ENCODE results near the gene MEFV.
A peak's percentile ranks its signal among the peaks of the same experiment; 100 is the strongest.
"Not testable (repeated sequence)": the region's sequence is repeated elsewhere in the genome, so short reads cannot be mapped to it uniquely, and the experiment has no call there.

The MEFV gene

DNA sequence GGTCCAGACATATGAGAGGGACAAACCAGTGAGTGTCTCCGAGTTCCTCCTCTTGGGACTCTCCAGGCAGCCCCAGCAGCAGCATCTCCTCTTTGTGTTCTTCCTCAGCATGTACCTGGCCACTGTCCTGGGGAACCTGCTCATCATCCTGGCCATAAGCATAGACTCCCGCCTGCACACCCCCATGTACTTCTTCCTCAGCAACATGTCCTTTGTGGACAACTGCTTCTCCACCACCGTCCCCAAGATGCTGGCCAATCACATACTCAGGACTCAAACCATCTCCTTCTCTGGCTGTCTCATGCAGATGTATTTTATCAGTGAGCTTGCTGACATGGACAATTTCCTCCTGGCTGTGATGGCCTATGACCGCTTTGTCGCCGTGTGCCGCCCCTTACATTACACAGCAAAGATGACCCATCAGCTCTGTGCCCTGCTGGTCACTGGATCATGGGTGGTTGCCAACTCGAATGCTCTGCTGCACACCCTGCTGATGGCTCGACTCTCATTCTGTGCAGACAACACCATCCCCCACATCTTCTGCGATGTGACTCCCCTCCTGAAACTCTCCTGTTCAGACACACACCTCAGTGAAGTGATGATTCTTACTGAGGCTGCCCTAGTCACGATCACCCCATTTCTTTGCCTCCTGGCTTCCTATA lies 40.7 kb downstream of the MEFV start:
- no peak for DNase-seq

DNA sequence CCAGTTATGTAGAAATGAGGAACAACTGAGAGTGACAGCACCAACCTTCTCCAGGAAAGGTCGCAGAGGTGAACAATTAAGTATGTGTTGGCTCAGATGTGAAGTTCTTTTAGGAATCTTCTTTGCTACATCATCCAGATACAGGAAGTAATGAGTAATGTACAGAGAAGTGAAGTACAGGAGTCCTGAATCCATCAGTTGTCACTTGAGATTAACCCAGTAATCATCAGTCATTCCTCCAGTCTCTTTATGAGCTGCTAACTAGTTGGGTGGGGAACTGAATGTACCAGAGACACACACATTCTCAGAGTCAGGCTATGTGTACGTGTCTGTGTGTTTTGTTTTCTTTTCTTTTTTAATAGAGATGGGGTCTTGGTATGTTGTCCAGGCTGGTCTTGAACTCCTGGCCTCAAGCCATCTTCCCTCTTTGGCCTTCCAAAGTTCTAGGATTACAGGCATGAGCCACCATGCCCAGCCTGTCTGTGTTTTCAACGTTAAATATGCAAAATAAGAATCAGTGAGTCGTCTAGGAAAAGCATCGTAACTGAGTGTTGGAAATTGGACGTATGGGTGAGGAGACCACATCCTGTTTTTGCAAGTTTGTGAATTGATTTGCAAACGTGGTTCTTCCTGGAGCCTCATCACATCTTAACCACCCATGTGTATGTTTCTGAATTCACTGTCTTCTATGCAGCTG lies 41.4 kb downstream of the MEFV start:
- DNase-seq: peak in 1 of 2 donors; percentile 19

DNA sequence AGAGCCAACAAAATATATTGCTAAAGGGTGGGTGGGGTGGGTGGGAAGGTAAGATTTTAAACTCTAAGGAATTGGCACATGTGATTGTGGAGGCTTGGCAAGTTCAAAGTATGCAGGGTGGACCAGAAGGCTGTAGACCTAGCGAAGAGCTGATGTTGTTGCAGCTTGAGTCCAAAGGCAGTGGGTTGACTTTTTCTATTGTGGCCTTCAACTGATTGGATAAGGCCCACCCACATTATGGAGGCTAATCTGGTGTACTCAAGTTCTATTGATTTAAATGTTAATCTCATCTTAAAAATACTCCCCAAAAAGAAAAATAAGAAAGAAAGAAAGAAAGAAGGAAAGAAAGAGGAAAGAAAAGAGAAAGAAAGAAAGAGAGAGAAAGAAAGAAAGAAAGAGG lies 43.9 kb downstream of the MEFV start:
- DNase-seq: no peak

DNA sequence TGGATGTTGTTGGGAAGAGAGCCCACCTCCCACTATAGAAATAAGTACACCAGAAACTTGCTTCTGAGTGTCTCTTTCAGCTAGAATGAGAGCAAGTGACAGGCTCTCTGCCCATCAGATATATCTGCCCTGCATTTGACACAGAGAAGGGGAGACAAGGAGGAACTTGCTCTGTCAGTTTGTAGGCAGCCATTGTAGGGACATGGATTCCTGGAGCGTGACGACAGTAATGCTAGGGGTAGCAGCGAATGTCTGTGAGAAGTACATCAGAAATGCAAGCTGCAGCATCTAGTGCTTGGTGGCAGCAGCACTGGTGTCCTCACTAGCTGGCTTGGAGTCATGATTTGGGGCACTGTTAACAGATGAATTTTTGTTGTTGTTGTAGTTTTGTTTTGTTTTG lies 44.4 kb downstream of the MEFV start:
- no peak for DNase-seq

DNA sequence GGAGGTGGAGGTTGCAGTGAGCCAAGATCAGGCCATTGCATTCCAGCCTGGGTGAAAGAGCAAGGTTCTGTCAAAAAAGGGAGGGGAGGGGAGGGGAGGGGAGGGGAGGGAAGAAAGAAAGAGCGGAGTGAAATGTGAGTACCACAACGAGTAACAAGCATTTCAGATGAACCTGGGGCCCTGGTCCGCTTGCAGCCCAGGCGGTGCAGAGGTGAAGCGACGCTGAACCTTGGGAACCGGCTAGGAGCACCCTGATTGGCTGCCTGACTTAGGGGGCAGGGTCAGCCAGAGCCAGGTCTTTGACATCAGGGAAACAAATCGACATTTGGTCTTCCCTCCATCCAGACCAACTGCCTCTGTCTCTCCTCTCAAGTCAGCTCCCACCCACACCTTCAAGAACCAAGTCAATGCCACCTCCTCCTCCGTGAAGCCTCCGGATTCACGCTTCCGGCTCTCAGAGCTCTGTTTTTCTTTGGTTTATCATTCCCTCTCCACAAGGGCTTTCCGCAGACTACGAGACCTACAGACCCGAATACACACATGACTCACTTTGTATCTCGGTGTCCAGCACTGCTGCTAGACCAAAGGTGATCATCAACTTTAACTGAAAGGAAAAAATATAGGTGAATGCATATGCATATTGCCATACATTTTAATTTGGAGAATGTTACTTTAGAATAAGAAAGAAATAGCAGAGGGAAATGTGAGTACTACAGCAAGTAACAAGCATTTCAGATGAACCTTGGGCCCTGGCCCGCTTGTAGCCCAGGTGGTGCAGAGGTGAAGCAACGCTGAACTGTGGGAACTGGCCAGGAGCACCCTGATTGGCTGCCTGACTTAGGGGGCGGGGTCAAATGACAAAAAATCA lies 49.1 kb downstream of the MEFV start:
- no peak for DNase-seq

DNA sequence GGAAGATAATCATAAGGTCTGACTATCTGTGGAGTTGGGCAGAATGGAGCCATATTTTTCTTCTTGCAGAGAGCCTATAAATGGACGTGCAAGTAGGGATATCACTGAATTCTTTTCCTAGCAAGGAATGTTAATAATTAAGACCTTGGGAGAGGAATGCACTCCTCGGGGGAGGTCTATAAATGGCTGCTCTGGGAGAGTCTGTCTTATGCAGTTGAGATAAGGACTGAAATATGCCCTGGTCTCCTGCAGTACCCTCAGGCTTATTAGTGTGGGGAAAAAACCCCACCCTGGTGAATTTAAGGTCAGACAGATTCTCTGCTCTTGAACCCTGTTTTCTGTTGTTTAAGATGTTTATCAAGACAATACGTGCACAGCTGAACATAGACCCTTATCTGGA lies 50.5 kb downstream of the MEFV start:
- not testable (repeated sequence) for DNase-seq

DNA sequence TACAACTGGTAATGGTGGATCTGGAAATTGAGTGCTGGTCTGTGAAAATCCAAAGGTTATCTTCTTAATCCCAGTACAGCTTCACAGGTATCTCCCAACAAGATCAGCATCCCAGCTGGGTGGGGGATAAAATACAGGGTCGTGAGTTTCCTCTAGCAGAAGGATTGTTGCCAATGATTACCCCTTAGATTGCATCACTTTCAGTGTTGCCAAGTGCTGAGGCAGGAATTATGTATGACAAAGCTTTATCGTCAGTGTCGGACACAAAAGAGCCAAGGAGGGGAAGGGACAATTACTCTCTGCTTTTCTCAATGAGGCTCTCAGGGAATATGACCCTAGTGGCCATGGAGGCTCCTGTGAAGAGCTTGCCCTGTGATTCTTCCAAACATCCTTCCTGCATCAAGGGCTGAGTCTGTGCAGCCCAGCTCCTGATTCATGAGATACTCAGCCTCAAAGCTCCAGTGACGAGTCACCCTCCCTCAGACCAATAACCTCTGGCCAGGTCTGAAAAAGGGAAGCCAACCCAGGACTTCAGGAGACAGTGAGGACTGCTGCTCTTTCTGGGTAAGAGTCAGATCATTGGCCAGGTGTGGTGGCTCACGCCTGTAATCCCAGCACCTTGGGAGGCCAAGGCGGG lies 53.4 kb downstream of the MEFV start:
- DNase-seq: no peak

DNA sequence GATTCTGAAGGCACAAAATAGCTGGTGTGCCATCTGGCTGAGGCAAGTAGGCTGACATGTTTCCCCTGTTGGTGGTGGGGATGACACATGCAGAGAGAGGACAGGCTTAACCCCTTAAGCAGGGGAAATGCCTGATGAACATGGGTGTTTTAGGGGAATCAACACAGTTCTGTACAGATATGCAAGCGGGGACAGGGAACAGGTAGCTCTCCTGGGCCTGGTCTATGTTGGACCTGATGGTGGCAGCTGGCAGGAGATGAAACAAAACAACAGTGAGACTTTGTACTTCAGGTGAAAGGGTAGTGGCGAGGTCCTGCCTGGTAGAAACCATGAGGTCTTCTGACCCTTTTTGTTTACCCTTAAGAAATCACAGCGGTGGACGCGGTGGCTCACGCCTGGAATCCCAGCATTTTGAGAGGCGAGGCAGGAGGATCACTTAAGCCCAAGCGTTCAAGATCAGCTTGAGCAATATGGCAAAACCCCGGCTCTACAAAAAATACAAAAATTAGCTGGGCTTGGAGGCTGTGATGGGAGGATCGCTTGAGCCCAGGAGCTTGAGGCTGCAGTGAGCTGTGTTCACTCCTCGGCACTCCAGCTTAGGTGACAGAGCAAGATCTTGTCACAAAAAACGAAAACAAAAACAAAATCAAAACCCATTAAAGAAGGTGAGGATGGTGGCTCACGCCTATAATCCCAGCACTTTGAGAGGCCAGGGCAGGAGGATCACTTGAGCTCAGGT lies 57.9 kb downstream of the MEFV start:
- DNase-seq: no peak

DNA sequence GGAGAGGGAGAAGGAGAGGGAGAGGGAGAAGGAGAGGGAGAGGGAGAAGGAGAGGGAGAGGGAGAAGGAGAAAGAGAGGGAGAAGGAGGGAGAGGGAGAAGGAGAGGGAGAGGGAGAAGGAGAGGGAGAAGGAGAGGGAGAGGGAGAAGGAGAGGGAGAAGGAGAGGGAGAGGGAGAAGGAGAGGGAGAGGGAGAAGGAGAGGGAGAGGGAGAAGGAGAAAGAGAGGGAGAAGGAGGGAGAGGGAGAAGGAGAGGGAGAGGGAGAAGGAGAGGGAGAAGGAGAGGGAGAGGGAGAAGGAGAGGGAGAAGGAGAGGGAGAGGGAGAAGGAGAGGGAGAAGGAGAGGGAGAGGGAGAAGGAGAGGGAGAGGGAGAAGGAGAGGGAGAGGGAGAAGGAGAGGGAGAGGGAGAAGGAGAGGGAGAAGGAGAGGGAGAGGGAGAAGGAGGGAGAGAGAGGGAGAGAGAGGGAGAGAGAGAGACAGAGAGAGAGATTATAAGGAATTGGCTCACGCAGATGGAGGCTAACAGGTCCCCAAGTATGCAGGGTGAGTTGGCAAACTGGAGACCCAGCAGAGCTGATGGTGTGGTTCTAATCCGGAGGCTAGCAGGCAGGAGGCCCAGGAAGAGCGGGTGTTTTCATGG lies 58.6 kb downstream of the MEFV start:
- not testable (repeated sequence) for DNase-seq

DNA sequence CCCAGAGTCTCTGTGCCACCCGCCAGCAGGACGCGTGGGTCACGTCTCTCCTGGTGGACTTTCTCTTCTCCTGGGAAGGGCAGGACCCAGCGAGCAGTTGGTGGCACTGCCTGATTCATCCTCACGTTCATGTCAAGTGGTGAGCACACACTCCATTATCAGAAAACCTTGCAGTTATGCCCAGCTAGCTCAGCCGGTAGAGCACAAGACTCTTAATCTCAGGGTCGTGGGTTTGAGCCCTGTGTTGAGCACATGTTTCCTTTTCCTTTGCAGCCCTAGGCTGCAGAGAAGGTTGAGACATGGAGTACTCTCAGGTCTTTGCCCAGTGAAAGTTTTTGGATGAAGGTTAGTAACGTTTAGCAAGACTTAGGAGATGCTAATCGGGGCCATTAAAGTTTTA lies 60.5 kb downstream of the MEFV start:
- no peak for DNase-seq

DNA sequence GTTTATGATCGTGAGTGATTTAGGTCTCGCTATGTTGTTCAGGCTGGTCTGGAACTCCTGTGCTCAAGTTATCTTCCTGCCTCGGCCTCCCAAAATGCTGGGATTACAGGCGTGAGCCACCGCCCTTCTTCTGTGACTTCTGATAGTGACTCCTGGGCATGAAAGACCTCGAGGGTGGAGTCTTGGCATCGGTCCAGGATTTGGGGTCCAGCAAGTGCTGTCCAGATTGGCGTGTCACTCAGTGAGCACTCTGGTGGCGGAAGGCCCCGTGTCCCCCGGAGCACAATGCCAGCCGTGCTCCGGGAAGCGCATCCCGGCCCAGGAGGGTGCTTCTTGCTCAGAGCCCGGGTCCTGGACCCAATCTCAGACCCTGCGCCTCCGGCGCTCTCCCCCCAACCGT lies 61.6 kb downstream of the MEFV start:
- no peak for DNase-seq

DNA sequence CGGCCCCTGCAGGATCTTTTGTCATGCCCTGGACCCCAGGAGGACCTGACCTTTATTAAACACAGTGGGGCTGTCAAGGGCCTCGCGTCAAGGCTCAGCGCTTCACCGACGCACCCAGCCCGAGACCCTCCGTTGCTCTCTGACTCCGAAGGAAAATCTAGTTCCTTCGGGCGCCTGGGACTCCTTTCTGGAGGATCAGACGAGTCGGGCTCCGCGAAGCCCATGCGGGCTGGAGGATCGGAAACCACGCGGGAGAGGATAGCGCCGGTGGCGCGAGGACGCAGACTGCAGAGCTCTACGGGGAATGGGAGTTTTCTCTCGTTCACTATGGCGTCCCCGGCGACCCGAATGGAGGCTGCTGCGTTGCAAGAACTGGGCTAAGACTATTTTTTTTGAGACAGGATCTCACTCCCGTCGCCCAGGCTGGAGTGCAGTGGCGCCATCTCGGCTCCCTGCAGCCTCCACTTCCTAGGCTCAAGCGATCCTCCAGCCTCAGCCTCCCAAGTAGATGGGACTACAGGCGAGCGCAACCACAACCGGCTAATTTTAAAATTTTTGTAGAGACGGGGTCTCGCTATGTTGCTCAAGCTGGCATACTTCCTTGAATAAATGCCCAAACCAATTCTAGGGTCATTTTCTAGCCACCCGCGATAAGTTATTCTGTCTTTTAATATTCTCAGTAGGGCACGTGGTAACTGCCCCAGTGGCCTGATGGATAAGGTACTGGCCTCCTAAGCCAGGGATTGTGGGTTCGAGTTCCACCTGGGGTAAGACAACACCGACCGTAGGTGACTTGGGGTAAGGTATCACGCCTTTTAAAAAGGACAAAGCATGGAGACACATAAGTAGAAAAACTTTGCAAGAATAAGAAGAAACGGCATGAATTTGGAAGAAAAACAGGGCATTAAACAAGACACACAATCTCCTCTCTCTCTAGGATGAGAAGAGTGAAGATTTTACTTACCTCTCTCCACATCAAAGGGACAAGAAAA lies 62.9 kb downstream of the MEFV start:
- DNase-seq: no peak

DNA sequence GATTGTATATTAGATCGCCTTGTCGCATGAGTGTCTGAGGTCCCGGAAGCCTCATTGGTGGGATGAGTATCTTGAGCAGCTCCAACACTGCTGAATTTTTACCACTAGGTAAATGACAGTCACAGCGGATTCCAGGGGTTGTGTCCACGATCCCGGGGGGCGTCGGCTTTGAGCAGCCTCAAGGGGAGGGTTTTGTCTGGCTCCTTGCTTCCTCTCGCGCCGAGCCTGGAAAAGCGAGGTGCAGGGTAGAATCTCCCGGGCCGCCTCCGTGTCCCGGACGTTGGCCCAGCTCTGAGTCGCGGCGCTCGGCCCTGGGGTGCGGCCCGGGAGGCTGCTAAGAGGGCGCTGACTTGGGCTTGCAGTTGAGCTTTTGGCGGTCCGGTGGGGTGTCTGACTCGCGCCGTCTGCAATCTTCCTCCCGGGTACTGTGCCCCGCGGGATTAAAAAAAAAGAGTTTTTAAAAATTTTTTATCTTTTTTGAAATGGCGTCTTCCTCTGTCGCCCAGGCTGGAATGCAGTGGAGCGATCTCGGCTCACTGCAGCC lies 63.9 kb downstream of the MEFV start:
- no peak for DNase-seq

All from stimulated activated CD4-positive, alpha-beta T cell treated with anti-CD3 and anti-CD28 coated beads, Interleukin-2, amount 100 ng/mL, for 24 hours (primary cell).